GM19035 (cell line): ENCODE measurements around the gene ALDH1A2.

ENCODE experiments used
- ATAC-seq: cut with Tn5 transposase; IDR thresholded peaks from one replicate; pipeline ENCODE4 v1.9.1; 2021; ENCODE audit not compliant: unreplicated experiment

ALDH1A2 gene

DNA sequence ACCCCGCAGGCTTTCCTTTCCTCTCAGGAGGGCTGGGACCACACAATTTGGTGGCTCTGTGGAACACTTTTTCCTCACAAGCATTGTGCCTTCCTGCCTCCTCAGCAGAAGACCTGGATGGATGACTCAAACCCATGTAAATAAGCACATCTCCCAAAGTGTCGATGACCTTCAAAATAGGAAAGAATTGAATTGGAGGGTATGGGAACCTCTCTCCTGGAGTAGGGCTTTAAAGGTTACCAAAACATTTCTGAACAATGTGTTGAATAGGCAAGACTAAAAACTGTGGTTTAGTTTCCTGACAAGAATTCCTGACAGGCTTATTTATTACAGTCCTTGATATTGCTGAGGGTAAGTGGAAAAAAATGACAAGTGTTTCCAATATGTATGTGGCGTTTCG, 118.2 kb downstream of the ALDH1A2 start:
- no peak for ATAC-seq

DNA sequence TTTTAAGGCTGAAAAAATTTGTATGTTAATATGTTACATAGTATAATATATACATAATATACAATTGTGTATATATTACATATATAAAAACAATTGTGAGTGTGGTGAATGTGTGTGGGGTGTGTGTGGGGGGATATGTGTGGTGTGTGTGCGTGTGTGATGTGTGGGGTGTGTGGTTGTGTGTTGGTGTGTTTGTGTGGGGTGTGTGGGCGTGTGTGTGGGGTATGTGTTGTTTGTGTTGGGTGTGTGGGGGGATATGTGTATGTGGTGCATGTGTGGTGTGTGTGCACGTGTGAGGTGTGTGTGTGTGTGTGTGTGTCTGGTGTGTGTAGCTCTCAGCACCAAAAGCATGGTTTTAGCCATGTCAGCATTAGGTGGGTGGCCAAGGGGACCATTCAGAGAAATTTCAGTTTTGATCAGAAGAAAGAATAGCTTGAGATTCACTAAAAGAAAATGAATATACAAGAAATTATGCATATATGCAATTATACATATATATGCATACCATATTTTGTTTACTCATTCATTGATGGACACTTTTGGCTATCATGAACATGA, 118.9 kb downstream of the ALDH1A2 start:
- ATAC-seq, result no peak

DNA sequence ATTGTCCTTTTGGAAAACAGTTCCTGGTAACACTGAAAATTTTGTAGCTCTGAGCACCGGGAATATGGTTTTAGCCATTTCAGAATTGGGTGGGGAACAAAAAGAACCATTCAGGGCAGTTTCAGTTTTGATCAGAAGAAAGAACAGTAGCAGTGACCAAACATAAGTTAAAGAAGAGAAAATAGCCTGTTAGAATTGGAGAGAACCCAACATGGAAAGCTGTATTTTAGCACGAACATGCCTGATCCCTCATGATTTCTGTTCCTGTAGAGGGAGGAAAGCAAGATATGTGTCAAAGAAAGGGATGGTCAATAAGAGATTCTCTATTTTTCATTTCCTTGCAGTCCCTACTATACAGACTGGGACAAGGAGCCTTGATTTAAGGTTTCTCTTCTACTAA, 119.9 kb downstream of the ALDH1A2 start:
- no peak for ATAC-seq

DNA sequence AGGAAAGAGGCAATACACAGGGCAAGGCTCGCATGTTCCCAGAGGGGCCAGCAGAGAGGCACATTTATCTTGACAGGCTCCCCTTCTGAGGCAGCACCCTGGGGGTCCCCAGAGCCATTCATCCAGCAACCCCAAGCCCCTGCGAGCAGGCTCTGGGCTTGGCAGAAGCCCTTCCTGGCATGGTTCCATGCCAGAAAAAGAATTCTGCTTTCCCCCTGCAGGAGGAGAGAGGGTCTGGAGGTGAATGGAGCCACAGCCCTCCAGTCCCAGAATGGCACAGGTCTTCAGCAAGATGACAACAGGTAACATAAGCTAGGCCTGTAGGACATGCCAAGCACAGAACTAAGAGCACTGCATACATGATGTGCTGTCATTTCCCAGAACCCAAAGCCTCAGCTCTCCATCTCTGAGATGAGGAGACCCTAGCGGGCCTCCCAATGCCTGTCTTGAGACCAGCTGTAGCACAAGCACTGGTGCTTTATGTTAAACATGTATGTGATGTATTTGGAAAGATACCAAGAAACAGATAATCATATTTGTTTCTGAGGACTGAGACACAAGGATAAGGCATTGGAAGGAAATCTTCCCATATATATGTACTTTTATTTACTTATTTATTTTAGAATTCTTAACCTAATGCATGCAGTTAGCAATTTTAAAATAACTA, 121.6 kb downstream of the ALDH1A2 start:
- no peak for ATAC-seq

DNA sequence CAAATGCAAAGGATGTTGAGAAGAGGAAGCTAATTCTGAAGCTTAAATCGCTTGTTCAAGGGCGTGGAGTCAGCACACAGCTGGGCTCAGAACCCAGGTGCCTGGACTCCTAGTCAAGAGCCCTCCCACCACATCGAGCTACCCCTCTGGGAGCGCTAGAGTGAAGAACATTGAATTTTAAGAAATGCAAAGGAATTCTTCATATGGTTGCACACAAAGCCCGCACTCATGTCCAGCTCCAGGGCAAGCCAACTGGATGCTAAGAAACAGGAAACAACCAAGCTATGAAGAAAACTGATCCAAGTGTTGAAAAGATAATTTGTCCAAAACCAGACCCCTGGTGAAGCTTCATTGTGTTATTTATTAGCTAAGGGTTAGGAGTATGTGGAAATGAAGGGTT, 122.3 kb downstream of the ALDH1A2 start:
- ATAC-seq, result no peak

DNA sequence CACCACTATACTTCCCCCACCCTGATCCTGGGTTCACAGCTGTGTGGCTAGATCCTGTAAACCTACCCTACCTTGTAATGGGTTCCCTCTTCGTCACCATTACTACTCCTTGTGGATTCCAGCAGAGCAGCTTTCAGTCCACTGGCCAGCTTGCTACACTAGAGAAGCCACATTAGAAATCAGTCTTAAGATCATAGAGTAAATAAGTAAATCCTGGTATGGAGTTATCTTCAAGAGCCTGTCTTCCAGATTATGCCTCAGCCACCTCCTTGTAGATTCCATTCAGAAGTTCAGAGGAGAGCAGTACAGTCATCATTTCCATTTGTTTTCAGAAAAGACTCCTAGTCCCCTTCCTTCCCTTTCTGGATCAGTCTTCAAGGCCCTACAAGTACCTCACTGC, 123.7 kb downstream of the ALDH1A2 start:
- no peak for ATAC-seq

DNA sequence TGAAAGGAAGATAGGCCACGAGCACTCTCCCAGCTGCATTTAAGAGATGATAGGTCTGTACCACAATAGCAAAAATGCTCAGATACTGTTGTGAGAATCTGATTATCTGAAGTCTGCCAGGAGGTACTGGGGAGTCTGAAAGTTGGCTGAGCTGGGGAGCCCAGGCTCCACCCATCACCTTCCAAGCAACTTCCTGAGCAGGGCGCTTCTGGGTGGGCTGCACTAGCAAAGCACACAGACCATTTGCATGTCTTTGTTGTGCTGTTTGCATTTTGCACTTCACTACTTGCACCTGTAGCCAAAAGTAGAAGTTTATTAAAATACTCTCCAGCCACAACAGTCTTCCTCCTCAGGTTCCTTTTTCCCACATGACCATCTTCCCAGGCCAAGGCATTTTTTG, 133.2 kb downstream of the ALDH1A2 start:
- ATAC-seq, result no peak

DNA sequence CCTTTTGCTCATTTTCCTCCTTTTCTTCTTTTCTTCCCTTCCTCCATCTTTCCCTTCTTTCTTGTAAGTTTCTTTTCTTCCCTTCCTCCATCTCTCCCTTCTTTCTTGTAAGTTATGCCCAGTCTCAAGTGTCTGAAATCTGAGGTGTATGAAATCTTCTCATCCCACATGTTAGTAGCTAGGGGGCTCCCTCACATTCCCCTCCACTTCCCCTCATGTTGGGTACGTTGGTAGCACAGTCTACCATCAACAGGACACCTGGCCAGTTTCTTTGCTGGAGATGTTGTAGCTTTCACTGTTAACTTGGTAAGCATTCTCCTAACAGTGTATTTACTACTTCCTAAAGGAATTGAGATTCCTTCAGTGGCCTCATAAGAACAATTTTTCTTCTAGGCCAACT, 133.9 kb downstream of the ALDH1A2 start:
- ATAC-seq, result no peak

DNA sequence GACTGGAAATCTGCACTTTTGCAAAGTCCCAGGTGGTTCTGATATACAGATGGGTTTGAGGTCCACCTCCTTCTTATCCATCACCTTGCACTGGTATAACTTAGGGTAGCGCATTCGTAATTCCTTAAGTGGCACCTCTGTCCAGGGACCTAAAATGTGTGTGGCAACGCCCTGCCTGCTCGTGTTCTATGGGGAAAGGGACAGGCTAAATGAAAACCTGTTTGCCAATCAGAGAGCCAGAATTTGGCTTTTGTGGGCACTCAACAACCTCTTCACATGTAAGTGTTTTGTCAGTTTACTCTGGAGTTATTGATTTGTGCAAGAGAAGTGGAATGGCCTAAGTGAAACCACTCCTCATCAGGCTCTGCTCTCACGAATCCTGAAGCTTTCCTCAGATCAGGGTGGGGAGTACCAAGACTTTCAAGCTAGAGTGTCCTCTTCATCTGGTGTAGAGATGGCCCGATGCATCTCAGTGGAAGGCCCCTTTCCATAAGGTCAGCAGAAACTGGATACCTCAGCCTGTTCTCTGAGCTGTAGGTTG, 138.3 kb downstream of the ALDH1A2 start:
- ATAC-seq, result no peak

DNA sequence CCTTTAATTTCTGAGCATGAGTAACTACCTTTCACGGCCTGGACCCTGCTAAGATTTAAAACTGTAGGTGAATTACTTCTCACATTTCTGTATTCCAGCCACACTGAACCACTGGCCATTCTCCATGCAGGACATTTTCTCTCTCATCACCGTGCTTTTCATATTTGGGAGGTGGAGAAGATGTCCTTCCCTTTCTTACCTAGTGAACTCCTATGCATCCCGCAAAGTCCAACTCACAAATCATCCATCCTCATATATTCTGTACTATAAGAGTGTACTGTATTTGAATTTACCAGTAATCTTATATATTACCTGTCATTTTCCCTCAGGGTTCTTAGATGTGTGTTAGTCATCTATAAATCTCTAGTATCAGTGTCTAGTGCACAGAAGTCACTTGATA, 139.9 kb downstream of the ALDH1A2 start:
- ATAC-seq, result no peak

DNA sequence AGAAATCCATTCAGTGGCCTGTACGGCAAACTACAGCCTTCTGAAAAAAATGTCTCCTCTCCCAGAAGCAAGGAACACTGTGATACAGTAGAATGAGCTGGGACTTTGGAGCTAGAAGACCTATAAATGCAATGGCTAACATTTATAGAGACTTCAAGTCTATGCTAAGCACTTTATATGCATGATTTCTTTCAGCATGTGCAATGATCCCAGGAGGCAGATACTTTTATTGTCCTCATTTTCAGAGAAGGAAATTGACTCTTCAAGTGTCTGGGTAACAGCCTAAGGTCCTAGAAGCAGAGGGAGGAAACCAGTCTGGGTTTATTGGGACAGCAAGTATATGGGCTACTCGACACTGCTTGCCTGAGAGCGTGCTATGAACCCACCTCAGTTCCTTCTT, 140.9 kb downstream of the ALDH1A2 start:
- no peak for ATAC-seq

DNA sequence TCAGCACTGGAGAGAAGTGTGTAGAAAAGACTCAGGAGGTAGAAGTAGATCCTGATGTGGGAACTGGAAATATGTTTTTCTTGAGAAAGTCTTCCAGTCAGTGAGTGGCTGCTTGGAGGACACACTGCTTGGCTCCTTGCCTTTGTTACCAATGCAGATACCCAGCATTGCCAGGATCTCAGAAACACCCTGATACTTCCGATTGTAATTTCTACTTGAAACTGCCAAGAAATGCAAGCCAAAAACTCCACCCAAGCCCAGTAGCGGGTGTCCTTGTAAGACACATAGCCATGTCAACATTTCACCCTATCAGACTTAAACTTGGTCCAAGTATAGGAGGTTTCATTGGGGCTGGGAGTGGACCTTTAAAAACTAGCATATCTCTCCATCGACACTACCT, 141.8 kb downstream of the ALDH1A2 start:
- ATAC-seq, result no peak

DNA sequence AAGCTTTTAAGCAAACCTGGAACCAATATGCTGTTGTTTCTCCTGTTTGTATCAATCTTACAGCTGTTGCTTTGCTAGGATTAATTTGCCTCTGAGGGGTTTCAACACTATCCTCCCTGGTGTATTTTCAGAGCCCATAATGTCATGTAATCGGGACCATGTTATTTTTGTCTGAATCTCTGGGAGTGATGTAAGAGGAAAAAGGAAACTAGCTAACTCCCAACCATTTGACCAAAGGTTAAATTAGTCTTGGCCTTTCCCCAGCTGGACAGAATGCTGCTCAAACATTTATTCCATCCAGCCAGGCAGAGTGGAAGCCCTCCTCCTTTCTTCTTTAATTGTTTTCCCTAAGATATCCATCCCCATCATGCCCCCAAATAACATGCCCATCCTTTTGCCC, 142.2 kb downstream of the ALDH1A2 start:
- no peak for ATAC-seq

DNA sequence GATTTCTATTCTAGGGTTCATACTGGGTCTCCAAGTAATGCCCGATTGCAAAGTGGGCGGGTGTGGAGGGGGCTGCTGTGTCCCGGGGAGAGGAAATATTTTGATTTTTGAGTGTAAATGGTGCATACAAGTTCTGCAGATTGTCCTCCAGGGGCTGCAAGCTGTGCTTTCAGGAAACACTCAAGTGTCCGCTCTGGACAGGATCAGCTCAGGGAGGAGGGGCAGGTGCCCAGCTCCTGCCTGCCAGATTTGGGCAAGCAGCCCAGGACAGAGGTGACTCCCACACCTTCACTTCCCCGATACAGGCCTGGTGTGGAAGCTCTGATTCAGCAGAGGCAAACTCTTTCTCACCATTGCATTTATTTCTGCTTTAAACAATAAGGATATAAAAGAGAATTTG, 142.7 kb downstream of the ALDH1A2 start:
- ATAC-seq, result no peak

DNA sequence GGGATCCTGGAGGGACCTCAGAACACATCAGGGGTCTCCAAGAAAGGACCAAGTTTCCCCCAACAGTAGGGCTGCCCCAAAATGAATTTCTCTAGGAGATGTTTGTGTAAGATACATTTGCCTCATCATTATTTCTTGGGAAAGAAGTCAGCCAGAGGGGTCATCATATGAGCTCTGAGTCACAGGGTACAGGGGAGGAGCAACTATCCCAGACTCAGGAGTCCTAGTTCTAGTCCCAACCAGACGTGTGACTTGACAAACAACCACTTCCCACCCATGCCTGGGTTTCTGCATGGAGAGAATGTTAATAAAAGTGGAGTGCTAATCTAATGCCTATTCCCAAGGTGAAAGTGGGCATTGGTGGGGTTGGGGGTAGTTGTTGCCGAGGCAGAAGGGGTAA, 144.1 kb downstream of the ALDH1A2 start:
- ATAC-seq, result no peak

DNA sequence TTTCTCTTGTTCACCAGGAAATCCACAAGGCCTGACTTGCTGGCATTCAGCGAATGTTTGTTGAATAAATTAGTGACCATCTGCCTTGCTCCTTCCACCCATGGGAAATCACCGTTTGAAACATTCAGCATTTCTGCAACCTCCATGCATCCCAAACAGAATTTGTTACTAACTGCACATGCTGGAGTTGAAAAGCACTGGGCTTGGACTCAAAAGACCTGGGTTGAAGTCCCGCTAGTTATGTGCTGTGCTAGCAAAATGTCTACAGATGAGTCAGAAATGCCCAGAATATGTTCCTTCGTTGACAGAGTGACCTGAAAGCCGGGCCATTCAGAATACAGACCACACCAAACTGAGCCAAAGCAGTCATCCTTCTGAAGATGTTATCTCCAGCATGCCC, 144.6 kb downstream of the ALDH1A2 start:
- no peak for ATAC-seq

DNA sequence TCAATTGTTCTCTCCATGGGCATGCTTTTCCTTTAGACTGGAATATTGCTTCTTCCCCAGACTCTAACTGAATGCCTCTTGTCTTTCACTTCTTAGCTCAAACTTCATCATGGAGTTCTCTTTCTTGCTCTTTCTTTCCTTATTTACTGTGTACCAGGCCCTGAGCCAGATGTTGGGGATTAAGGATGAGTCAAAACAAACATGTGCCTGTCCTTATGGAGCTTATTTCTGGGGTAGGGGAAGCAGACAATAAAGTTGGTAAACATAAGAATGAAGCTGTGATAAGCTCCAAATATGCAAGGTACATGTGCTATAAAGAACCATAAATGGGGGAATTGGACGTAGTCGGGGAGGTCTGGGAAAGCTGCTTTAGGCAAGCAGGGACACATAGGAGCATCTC, 145.8 kb downstream of the ALDH1A2 start:
- ATAC-seq, result no peak

DNA sequence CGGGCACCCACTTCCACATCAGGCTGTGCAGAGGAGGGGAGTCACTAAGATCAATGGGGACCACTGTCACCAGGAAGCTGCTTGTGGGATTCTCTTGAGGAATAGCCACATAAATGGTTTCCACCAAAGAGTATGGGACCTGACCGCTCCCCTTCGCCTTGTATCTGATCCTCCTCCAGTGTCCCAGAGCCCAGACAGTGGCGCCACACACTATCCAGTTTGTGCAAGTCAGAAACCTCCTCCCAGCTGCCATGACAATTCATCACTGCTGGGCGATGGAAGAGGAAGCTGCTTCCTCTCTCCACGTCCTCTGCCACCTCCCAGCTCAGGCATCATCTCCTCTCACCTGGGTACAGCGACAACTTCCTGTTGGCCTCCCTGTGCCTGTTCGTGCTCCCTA, 147.5 kb downstream of the ALDH1A2 start:
- ATAC-seq, result no peak

DNA sequence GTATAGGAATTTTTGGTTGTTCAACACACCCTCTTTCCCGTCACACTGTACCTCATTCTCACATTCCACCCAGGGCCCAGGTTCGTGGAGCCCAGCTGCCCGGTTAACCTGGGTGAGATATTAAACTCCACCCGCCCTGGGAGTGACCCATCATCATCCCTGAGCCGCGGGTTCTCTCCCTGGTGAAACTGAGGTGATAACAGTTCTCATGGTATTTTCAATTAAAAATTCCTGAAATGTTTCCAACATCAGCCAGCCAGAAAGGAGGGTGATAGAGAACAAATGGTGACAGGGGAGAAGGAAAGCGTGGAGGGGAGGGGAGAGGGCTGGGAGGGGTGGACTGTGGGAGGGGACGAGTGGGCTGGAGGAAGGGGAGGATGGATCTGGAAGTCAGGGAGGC, 148.8 kb downstream of the ALDH1A2 start:
- ATAC-seq, result no peak

DNA sequence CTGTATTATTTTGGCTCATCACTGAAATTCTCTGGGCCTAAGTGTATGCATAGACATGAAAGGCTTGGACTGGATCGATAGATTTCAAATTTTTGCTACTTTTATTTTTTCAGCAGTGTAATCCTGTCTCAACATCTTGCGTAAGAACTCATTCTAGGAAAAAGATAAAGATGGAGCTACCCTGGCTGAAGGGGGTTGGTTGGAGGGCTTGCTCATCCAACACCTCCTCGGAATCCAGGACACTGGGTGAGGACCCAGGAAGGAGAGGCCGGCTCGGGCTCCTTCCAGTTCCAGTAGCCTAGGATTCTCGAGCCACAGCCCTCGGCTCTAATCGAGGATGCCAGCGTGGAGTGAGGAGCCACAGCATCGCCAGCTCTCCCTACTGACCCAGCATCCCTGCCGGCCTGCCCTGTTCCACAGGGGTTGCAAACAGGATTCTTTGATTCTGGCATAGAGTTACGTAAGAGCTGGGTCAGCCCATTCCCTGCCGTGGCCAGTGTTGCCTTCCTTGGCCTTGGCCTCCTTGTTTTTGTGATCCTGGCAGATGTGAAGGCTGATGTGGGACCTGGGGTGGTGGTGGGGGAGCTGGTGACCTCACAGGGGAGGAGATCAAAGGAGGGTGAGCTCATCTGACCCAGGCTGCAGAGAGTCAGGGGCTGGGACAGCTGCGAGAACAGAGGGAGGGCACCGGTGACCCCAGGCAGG, 149.5 kb downstream of the ALDH1A2 start:
- ATAC-seq, result no peak

DNA sequence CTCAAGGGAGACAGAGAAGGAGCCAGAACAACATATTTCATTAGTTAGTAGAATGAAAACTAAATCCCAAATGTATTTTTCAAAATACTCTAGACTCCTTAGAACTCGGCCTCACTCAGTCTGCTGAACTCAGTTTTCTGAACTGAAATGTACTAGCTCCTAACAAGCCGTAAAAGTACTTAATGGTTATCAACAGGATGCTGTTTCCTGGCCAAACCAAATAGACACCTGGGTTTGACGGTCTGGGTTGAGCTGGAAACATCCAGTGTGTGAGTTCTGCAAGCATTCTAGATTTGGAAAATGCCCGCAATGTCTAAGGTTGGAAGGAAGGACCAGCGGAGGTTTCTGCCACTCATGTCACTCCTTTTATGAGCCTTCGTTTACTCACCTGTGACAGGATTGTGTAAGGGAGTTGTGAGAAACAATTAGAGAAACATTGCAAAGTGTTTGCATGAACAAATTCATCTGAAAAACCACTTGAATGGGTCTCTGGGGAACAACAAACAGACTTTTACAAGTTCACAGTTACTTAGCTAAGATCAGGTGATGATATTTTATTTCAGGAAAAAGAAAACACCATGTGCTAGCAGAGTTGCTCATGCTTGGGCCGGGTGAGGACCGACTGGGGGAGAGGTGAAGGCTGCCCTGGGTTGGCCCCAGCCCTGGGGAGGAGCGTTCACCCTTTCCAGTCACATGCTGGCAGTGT, 151.0 kb downstream of the ALDH1A2 start:
- no peak for ATAC-seq

DNA sequence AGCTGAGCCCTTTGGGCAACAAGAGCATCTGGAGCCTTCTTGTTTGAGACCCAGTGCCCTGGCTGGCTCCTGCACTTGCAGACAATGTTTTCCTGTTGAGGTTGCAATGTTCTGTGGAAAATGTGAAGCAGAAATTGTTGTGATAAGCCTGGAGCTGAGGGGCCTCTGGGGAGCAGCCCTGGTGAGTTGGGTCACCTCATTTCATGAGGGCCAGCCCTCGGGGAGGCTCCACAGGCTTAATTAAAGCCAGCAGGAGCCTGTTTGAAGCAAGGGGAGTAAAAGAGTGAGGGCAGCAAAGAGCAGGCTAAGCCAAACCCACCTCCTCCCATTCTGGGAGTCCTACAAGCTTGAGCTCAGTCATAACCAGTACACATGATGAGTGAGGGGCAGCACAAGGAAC, 154.3 kb downstream of the ALDH1A2 start:
- ATAC-seq, result no peak
